Measurements from ENCODE around the gene CNPY3.

Gene CNPY3

DNA sequence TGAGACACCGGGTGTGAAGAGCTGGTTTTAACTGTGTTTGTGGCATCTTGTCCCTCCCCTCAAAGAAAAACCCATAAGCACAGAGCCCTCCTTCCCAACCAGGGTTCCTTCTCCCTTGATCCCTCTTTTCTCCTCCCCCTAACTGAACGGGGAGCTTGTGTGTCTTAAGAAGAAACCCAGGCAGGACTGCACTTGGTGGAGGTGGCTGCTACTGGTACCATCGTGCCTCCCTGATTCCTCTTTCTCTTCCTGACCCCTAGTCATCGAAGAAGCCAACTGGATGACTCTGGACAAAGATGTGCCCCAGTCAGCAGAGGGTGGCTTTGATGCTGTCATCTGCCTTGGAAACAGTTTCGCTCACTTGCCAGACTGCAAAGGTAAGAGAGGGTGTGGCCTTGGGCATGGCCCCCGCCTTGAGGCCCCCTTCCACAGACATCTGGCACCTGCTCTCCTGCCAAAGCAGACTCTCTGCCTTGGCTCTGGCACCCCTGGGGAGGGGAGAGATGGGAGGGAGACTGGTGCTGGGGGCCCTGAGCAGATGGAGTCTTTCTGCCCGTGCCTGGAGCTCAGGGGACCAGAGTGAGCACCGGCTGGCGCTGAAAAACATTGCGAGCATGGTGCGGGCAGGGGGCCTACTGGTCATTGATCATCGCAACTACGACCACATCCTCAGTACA lies 33.4 kb downstream of the CNPY3 start:
- Histone ChIP-seq H3K4me2 (ENCODE audit: low read length, poor library complexity, severe bottlenecking) (no peak overlapping the region), H4K8ac (ENCODE audit: low read length) (no peak overlapping the region), H2BK12ac (ENCODE audit: low read length in 2 of 2) (no peak overlapping the region), H3K27ac (ENCODE audit: low read length, poor library complexity, severe bottlenecking) (no peak overlapping the region), H4K91ac (ENCODE audit: low read length) (no peak overlapping the region), H2BK5ac (ENCODE audit: low read depth, low read length, poor library complexity, severe bottlenecking) (no peak overlapping the region), H2AFZ (ENCODE audit: low read depth, low read length) (no peak overlapping the region), H3K36me3 (ENCODE audit: control insufficient read depth in 1 of 2, insufficient read depth in 2 of 2, low read depth in 1 of 2, low read length in 2 of 2) (peaks cover 47 to 51% of the 10 kb centered on the region in 2 experiments), H2BK15ac (ENCODE audit: low read depth, poor library complexity, severe bottlenecking) (no peak overlapping the region), H3K79me1 (replicated peaks; ENCODE audit: low read length, poor library complexity, severe bottlenecking) (no peaks in the 10 kb centered on the region), H3K27me3 (ENCODE audit: control insufficient read depth in 1 of 2, insufficient read depth in 1 of 2, low read length in 2 of 2) (no peaks in the 10 kb centered on the region), H3K9me3 (ENCODE audit: control insufficient read depth, low read length) (no peaks in the 10 kb centered on the region), H3K4me1 (ENCODE audit: control insufficient read depth, insufficient read depth, low read depth, low read length) (peaks cover 13% of the 10 kb centered on the region), H3K23ac (ENCODE audit: low read length in 2 of 2) (no peak overlapping the region), H3K9ac (ENCODE audit: low read length) (no peak overlapping the region), H2BK120ac (ENCODE audit: low read depth, low read length) (no peak overlapping the region), H3K4ac (ENCODE audit: low read depth in 1 of 2, low read length in 2 of 2) (no peak overlapping the region), H3K18ac (ENCODE audit: low read depth in 1 of 2, low read length in 2 of 2) (no peak overlapping the region), H3K14ac (ENCODE audit: low read length in 2 of 2) (no peak overlapping the region), H2AK5ac (ENCODE audit: low read length, severe bottlenecking) (no peak overlapping the region), H3K4me3 (ENCODE audit: insufficient read depth in 1 of 2, low read depth in 1 of 2, low read length in 2 of 2) (no peak overlapping the region)
- 84% methylated on average over 6 of the region's 13 CpGs for WGBS
- no peak for DNase-seq

DNA sequence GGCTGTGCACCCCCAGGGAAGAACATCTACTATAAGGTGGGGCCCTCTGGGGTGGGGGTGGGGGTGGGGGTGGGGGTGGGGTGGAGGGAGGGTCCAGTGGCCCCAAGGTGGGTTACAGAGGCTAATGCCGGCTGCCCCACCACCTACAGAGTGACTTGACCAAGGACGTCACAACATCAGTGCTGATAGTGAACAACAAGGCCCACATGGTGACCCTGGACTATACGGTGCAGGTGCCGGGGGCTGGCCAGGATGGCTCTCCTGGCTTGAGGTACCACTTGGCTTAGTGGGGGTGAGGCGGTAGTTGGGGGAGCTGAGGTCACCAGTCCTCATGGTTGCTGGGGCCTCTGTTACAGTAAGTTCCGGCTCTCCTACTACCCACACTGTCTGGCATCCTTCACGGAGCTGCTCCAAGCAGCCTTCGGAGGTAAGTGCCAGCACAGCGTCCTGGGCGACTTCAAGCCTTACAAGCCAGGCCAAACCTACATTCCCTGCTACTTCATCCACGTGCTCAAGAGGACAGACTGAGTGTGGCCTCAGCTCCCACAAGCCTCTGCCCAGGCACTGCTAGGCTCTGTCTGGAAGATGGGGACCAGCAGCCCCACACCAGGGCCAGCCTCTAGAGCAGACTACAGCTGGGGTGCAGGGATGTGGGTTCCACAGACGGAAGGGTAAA lies 34.0 kb downstream of the CNPY3 start:
- H3K27me3 ChIP-seq (ENCODE audit: control insufficient read depth in 1 of 2, insufficient read depth in 1 of 2, low read length in 2 of 2), result no peaks in the 10 kb centered on the region
- no peak overlapping the region for H3K23ac ChIP-seq (ENCODE audit: low read length in 2 of 2)
- H4K91ac ChIP-seq (ENCODE audit: low read length), result no peak overlapping the region
- H3K9ac ChIP-seq (ENCODE audit: low read length), result no peak overlapping the region
- no peak overlapping the region for H2BK15ac ChIP-seq (ENCODE audit: low read depth, poor library complexity, severe bottlenecking)
- H2AK5ac ChIP-seq (ENCODE audit: low read length, severe bottlenecking), result no peak overlapping the region
- no peak overlapping the region for H3K4ac ChIP-seq (ENCODE audit: low read depth in 1 of 2, low read length in 2 of 2)
- no peak overlapping the region for H2AFZ ChIP-seq (ENCODE audit: low read depth, low read length)
- 84% methylated on average over 11 of the region's 12 CpGs for WGBS
- no peak overlapping the region for H3K18ac ChIP-seq (ENCODE audit: low read depth in 1 of 2, low read length in 2 of 2)
- peaks cover 50 to 56% of the 10 kb centered on the region in 2 experiments for H3K36me3 ChIP-seq (ENCODE audit: control insufficient read depth in 1 of 2, insufficient read depth in 2 of 2, low read depth in 1 of 2, low read length in 2 of 2)
- H3K14ac ChIP-seq (ENCODE audit: low read length in 2 of 2), result no peak overlapping the region
- H3K9me3 ChIP-seq (ENCODE audit: control insufficient read depth, low read length), result no peaks in the 10 kb centered on the region
- no peak overlapping the region for H2BK120ac ChIP-seq (ENCODE audit: low read depth, low read length)
- no peak for DNase-seq
- no peak overlapping the region for H4K8ac ChIP-seq (ENCODE audit: low read length)
- H3K4me3 ChIP-seq (ENCODE audit: insufficient read depth in 1 of 2, low read depth in 1 of 2, low read length in 2 of 2), result no peak overlapping the region
- H3K4me1 ChIP-seq (ENCODE audit: control insufficient read depth, insufficient read depth, low read depth, low read length), result peaks cover 13% of the 10 kb centered on the region
- H3K27ac ChIP-seq (ENCODE audit: low read length, poor library complexity, severe bottlenecking), result no peak overlapping the region
- no peak overlapping the region for H2BK12ac ChIP-seq (ENCODE audit: low read length in 2 of 2)
- no peak overlapping the region for H3K4me2 ChIP-seq (ENCODE audit: low read length, poor library complexity, severe bottlenecking)
- H2BK5ac ChIP-seq (ENCODE audit: low read depth, low read length, poor library complexity, severe bottlenecking), result no peak overlapping the region
- H3K79me1 ChIP-seq (replicated peaks; ENCODE audit: low read length, poor library complexity, severe bottlenecking), result no peaks in the 10 kb centered on the region

DNA sequence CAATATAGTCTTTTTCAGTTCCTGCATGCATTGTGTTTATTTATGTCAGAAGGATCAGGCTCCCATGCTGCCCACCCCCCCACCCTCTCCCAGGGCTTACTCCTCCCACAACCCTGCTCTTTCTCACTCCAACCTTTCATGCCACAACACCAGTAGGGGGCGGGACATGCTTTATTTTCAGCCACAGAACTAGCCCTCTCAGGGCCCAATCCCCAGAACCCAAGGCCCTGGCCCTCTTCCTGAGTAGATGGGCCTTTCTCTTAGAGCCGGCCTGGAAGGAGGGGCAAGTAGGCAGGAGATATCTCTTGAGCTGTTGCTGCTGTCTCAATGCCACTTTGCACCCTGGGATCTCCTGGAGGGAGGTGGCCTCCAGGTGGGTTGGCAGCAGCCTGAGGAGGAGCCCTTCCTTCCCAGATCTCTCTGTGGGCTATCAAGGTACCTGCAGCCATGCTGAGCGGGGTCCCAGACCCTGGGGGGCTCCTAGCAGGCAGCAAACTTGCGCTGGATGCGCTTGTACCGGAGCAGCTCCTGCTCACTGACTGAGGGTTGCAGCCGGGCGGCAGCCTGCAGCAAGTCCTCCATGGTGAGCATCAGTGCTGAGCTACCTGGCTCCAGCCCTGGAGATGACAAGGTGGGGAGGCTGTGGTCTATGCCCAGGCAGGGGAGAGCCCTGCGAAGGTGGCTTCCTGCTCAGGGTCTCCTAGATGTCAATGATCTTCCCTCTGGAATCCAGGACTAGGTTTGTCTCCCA lies 34.8 kb downstream of the CNPY3 start:
- no peaks in the 10 kb centered on the region for H3K79me1 ChIP-seq (replicated peaks; ENCODE audit: low read length, poor library complexity, severe bottlenecking)
- no peak overlapping the region for H3K4me2 ChIP-seq (ENCODE audit: low read length, poor library complexity, severe bottlenecking)
- H4K91ac ChIP-seq (ENCODE audit: low read length), result no peak overlapping the region
- H2BK5ac ChIP-seq (ENCODE audit: low read depth, low read length, poor library complexity, severe bottlenecking), result no peak overlapping the region
- H3K4ac ChIP-seq (ENCODE audit: low read depth in 1 of 2, low read length in 2 of 2), result no peak overlapping the region
- H2AK5ac ChIP-seq (ENCODE audit: low read length, severe bottlenecking), result no peak overlapping the region
- no peak overlapping the region for H4K8ac ChIP-seq (ENCODE audit: low read length)
- H3K36me3 ChIP-seq (ENCODE audit: control insufficient read depth in 1 of 2, insufficient read depth in 2 of 2, low read depth in 1 of 2, low read length in 2 of 2), result peaks cover 57 to 61% of the 10 kb centered on the region in 2 experiments
- no peak overlapping the region for H2BK12ac ChIP-seq (ENCODE audit: low read length in 2 of 2)
- H2AFZ ChIP-seq (ENCODE audit: low read depth, low read length), result no peak overlapping the region
- no peak overlapping the region for H2BK120ac ChIP-seq (ENCODE audit: low read depth, low read length)
- H3K27me3 ChIP-seq (ENCODE audit: control insufficient read depth in 1 of 2, insufficient read depth in 1 of 2, low read length in 2 of 2), result no peaks in the 10 kb centered on the region
- no peaks in the 10 kb centered on the region for H3K9me3 ChIP-seq (ENCODE audit: control insufficient read depth, low read length)
- no peak overlapping the region for H3K27ac ChIP-seq (ENCODE audit: low read length, poor library complexity, severe bottlenecking)
- H3K4me3 ChIP-seq (ENCODE audit: insufficient read depth in 1 of 2, low read depth in 1 of 2, low read length in 2 of 2), result no peak overlapping the region
- no peak overlapping the region for H3K9ac ChIP-seq (ENCODE audit: low read length)
- H3K4me1 ChIP-seq (ENCODE audit: control insufficient read depth, insufficient read depth, low read depth, low read length), result peaks cover 13% of the 10 kb centered on the region
- DNase-seq, result peak; percentile 78
- H3K18ac ChIP-seq (ENCODE audit: low read depth in 1 of 2, low read length in 2 of 2), result no peak overlapping the region
- WGBS, result 79% methylated on average over 9 of the region's 9 CpGs
- no peak overlapping the region for H3K23ac ChIP-seq (ENCODE audit: low read length in 2 of 2)
- no peak overlapping the region for H3K14ac ChIP-seq (ENCODE audit: low read length in 2 of 2)
- no peak overlapping the region for H2BK15ac ChIP-seq (ENCODE audit: low read depth, poor library complexity, severe bottlenecking)

DNA sequence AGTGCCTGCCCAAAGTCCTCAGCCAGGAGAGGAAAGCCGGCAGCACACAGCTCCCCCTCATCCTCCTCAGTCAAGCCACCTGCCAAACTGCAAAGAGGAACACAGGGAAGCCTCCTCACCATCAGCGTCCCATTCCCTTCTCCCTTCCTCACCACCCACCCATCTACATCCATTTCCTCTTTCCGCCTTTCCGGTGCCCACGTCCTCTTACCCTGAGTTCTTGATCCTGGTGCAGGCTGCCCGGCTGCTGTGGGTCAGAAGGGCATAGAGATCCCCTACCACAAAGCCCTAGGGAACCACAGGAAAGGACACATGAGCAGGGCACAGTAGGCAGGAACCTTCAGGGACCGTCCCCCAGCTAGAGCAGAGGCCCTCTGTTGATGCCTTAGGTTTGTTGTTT lies 37.3 kb downstream of the CNPY3 start:
- Histone ChIP-seq H3K79me1 (replicated peaks; ENCODE audit: low read length, poor library complexity, severe bottlenecking) (peaks cover 7% of the 10 kb centered on the region), H3K27ac (ENCODE audit: low read length, poor library complexity, severe bottlenecking) (no peak overlapping the region), H3K4me1 (ENCODE audit: control insufficient read depth, insufficient read depth, low read depth, low read length) (peaks cover 8% of the 10 kb centered on the region), H3K18ac (ENCODE audit: low read depth in 1 of 2, low read length in 2 of 2) (no peak overlapping the region), H3K9ac (ENCODE audit: low read length) (no peak overlapping the region), H3K27me3 (ENCODE audit: control insufficient read depth in 1 of 2, insufficient read depth in 1 of 2, low read length in 2 of 2) (no peaks in the 10 kb centered on the region), H3K4me3 (ENCODE audit: insufficient read depth in 1 of 2, low read depth in 1 of 2, low read length in 2 of 2) (no peak overlapping the region), H2BK5ac (ENCODE audit: low read depth, low read length, poor library complexity, severe bottlenecking) (no peak overlapping the region), H3K4me2 (ENCODE audit: low read length, poor library complexity, severe bottlenecking) (no peak overlapping the region), H2AK5ac (ENCODE audit: low read length, severe bottlenecking) (no peak overlapping the region), H2BK12ac (ENCODE audit: low read length in 2 of 2) (no peak overlapping the region), H3K14ac (ENCODE audit: low read length in 2 of 2) (no peak overlapping the region), H3K36me3 (ENCODE audit: control insufficient read depth in 1 of 2, insufficient read depth in 2 of 2, low read depth in 1 of 2, low read length in 2 of 2) (peaks cover 62 to 70% of the 10 kb centered on the region in 2 experiments), H2BK120ac (ENCODE audit: low read depth, low read length) (no peak overlapping the region), H2AFZ (ENCODE audit: low read depth, low read length) (no peak overlapping the region), H2BK15ac (ENCODE audit: low read depth, poor library complexity, severe bottlenecking) (no peak overlapping the region), H3K23ac (ENCODE audit: low read length in 2 of 2) (no peak overlapping the region), H4K91ac (ENCODE audit: low read length) (no peak overlapping the region), H3K9me3 (ENCODE audit: control insufficient read depth, low read length) (no peaks in the 10 kb centered on the region), H4K8ac (ENCODE audit: low read length) (no peak overlapping the region), H3K4ac (ENCODE audit: low read depth in 1 of 2, low read length in 2 of 2) (no peak overlapping the region)
- 89% methylated on average over 7 of the region's 7 CpGs for WGBS
- DNase-seq, result no peak
